ENCODE measurements around the gene LPAR5. TPM values are rescaled to one million over a fixed set of nuclear protein-coding genes. Genes with fewer than 3 reads are reported as not detected.

Gene LPAR5
- total RNA-seq, 1 experiment from 2014 or later, result 0.22 TPM

DNA sequence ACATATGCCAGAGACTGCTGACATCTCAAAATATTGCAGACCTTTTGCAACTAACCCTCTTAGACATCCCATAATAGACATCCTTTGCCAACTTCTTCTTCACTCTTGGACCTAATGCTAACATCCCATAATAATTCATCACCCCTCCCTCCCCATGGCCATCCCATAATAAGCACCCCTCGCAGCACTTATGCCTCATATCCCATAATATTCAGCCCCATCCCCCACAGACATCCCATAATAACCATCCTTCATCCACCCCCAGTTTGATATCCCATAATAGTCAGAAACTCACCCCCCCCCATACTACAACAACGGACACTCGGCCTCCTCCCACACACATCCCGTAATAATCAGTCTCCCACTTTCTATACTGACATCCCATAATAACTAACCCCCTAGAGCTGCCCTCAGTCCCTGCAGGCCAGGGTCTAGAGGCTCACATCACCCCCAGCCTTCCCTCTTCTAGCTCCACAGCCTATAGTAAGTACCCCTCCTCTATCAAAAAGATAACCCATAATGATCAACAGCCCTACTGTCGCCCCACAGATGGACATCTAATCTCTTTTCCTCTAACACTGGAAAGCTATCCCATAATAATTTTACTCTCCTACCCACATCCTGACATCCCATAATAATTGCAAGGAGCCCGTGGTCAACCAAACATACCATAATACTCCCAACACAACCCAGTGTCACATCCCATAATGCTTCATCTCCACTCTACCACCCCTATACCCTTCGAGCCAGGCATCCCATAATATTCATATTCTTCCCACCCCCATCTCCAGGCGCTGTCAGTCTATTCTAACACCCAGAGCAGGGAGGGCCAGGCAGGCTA is 27.8 kb downstream of the LPAR5 start:
- no peak overlapping the region for H2BK12ac ChIP-seq (ENCODE audit: insufficient read length, low read depth, low read length)
- no peak overlapping the region for H2BK20ac ChIP-seq (ENCODE audit: low read depth, low read length, poor library complexity, severe bottlenecking)
- H2BK120ac ChIP-seq (ENCODE audit: low read depth, low read length, poor library complexity, severe bottlenecking), result no peak overlapping the region
- no peak overlapping the region for H4K8ac ChIP-seq (replicated peaks; ENCODE audit: insufficient read length, low read depth, low read length)
- no peak overlapping the region for H3K56ac ChIP-seq (ENCODE audit: insufficient read length, low read depth, low read length)
- H3K27me3 ChIP-seq (ENCODE audit: insufficient read depth, low read length), result no peaks in the 10 kb centered on the region
- no peaks in the 10 kb centered on the region for H4K20me1 ChIP-seq (ENCODE audit: control insufficient read depth, insufficient read depth, insufficient read length)
- H3K9me3 ChIP-seq (ENCODE audit: control insufficient read depth, low read depth, low read length), result no peaks in the 10 kb centered on the region
- Mint-ChIP-seq H3K4me3 (no peak overlapping the region), H3K4me1 (peaks cover 47 to 51% of the 10 kb centered on the region in 2 experiments), H3K9me3 (no peaks in the 10 kb centered on the region), H3K27ac (no peak overlapping the region), H3K27me3 (ENCODE audit: low read depth) (no peaks in the 10 kb centered on the region), H3K36me3 (ENCODE audit: insufficient read depth in 1 of 3, low read depth in 3 of 3) (peaks cover 18 to 29% (median 29%) of the 10 kb centered on the region in 3 experiments)
- peaks cover 3% of the 10 kb centered on the region for H3K79me1 ChIP-seq (ENCODE audit: insufficient read depth, low read depth, low read length, poor library complexity, severe bottlenecking)
- no peak overlapping the region for H3T11ph ChIP-seq (ENCODE audit: low read length)
- peaks cover 5% of the 10 kb centered on the region for H3K23me2 ChIP-seq (ENCODE audit: insufficient read length, low read depth, low read length, poor library complexity, severe bottlenecking)
- H3K18ac ChIP-seq (ENCODE audit: insufficient read length, low read depth, low read length), result no peak overlapping the region
- 100% methylated on average over 1 of the region's 8 CpGs for WGBS (ENCODE audit: extremely low coverage, insufficient read length, low lambda C conversion rate)
- H2AK5ac ChIP-seq (ENCODE audit: insufficient read length, low read length), result no peak overlapping the region
- peak; percentile 70 for DNase-seq
- TF ChIP-seq, protein P1, sequence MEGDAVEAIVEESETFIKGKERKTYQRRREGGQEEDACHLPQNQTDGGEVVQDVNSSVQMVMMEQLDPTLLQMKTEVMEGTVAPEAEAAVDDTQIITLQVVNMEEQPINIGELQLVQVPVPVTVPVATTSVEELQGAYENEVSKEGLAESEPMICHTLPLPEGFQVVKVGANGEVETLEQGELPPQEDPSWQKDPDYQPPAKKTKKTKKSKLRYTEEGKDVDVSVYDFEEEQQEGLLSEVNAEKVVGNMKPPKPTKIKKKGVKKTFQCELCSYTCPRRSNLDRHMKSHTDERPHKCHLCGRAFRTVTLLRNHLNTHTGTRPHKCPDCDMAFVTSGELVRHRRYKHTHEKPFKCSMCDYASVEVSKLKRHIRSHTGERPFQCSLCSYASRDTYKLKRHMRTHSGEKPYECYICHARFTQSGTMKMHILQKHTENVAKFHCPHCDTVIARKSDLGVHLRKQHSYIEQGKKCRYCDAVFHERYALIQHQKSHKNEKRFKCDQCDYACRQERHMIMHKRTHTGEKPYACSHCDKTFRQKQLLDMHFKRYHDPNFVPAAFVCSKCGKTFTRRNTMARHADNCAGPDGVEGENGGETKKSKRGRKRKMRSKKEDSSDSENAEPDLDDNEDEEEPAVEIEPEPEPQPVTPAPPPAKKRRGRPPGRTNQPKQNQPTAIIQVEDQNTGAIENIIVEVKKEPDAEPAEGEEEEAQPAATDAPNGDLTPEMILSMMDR (conservative IDR thresholded peaks at IDR 0.05), result no peak
- H3K79me2 ChIP-seq (ENCODE audit: insufficient read depth, low read length), result peaks cover 25% of the 10 kb centered on the region; the same call in 1 of the 2 replicates
- no peak overlapping the region for H3K14ac ChIP-seq (ENCODE audit: insufficient read depth, low read length)
- no peak overlapping the region for H2AFZ ChIP-seq (ENCODE audit: low read length)
- H4K91ac ChIP-seq (ENCODE audit: insufficient read length, low read depth, low read length), result no peak overlapping the region
- no peak overlapping the region for H2BK15ac ChIP-seq (ENCODE audit: low read depth, low read length)
- no peak overlapping the region for H3K9ac ChIP-seq (ENCODE audit: extremely low read depth, insufficient read length, low read length)
- no peak overlapping the region for H3K4me2 ChIP-seq (ENCODE audit: insufficient read depth, insufficient read length, low read length)
- no peak overlapping the region for H3K4ac ChIP-seq (ENCODE audit: low read depth, low read length)
- no peak overlapping the region for H3K23ac ChIP-seq (ENCODE audit: insufficient read length, low read depth, low read length)
- no peak overlapping the region for H2BK5ac ChIP-seq (ENCODE audit: insufficient read length, low read length)
- H3K27ac ChIP-seq (ENCODE audit: insufficient read length, low read depth, low read length), result no peak overlapping the region
- peaks cover 11% of the 10 kb centered on the region; the same call in 1 of the 2 replicates for H3K4me1 ChIP-seq (ENCODE audit: insufficient read depth, low read length)
- no peak overlapping the region for H4K5ac ChIP-seq (ENCODE audit: insufficient read length, low read depth, low read length)

Data from H9 (cell line).